Cerebellar nuclear complex (tissue), 1 donor: ENCODE measurements around the gene TMEM179.

Experiments
- DNase-seq, 2 experiments: peaks; one replicate each; lab custom pipeline; 2025; lab: John Stamatoyannopoulos, UW

TMEM179 gene

DNA sequence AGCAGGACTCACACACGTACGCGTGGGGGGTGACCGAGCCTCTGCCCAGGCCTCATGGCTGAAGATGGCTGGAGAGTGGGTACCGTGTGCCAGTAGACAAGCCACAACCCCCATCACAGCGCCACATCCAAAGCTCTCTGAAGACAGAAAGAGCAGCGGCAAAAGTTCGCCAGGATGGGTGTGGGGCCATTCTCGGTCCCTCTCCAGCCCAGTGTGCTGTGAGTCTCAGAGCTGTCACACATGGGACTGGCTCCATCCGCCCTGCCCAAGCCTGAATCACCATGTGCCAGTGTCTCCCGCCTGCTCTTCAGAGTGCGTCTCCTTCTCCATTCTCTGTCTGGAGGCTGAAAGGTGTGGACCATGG is 5.7 kb downstream of the TMEM179 start:
- DNase-seq, result no peak

DNA sequence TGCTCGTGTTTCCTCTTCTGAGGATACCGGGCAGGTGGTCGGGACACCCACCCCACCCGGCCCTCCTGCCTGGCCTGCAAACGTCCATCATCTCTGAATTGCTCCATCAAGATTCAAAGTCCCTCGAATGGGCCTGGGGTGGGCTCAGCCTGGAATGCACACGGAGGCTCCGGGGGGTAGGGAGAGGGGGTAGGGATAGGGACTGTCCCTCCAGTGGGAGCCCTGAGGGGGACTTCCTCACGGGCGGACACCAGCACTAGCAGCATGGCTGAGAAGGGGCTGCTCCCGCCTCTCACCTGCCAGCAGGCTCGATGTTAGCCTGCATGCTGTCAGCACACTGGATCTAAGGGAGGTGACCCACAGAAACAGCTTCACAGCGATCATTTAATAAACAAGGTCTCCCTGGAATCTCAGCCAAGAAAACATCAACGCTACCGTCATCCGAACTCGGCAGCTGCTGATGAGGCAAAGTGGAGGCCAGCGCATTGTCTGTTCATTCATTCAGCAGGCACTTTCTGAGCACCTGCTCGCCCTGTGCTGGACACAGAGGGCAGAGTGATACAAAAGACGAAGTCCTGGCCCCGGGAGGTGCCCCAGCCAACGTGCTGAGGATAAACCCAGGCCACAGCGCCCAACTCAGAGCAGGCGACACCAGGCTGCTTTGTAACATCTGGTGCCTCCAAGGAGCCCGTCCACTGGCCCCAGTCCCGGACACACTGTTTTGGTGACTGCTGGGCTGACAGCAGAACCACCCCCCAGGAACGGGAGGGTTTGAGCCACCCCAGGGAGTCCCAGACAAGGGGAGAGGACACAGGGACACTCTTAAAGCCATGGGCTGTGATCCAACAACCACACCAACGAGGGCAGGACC is 6.3 kb downstream of the TMEM179 start:
- no peak for DNase-seq

DNA sequence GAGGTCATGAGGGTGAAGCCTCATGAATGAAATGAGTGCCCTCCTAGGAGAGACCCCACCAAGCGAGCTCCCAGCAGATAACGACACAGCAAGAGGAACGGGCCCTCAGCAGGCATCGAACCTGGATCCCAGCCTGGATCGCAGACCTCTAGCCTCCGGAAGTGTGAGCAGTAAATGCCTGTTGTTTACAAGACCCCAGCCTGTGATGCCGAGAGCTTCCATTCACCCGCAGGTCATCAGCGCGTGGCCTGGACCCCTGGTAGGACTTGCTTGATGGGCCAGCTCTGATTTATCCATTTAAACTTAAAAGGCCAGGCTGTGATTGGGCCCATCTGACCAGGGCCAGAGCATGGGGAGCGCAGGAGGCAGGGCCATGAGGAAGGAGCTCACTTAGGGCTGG is 7.0 kb downstream of the TMEM179 start:
- DNase-seq, result no peak

DNA sequence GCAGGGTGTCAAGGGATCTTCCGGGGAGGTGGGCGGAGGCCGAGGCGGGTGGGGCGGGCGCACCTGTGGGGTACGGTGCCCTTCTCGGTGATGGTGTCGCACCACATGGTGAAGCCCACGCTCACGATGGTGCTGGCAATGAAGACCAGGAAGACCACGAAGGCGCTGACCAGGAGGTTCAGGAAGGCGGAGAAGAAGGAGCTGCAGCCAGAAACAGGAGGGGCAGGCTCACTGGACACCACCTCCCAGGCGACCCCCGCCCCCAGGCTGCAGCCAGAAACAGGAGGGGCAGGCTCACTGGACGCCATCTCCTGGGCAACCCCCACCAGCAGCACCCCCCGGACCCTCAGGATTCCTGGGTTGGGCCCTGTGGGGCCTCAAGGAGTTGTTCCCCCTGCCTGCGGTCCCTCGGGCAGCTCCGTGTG is 7.6 kb downstream of the TMEM179 start:
- no peak for DNase-seq

DNA sequence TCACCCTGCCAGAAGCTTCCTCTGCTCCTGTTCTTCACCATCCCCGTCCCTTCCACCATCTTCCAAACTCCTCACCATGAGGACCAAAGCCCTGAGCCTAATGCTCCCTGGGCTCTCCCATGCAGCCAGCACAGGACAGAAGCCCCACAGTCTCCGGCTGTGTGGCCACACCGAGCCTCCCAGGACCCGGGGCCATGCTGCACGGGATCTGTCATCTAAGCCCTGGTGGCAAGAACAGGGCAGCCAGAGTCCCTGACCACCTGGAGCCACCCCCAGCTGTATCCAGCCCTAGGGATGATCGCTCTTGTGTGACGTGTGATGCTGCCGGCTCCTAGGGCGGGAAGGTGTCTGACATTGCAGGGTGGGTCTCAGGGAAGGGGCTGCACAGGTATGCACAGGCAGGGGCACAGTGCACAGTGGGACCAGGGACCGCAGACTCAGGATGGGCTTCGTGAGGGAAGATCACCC is 8.1 kb downstream of the TMEM179 start:
- DNase-seq, result no peak

DNA sequence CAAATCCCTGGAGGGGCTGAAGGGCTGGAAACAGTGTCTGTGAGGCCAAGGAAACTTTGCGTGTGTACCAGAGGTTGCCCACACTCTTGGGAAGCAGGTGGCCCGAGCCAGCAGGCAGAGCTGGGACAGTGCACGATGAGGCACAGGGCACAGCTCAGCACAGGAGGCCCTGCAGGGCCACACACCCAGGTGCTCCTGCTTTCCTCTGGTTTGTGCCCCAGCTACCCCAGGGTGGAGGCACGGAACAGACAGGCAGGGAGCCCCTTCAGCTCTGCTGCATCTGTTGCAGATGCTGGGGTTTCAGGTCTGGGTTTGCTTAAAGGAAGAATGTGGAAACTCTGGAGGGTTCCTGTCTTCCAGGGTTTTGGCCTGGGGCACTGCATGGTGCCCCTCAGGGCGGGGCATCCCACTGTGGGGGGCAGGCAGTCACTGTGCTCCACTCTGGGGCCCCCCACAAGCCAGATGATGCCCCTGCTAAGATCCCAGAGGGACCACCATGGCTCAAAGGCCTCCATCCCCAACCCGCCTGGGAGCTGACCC is 8.6 kb downstream of the TMEM179 start:
- no peak for DNase-seq

DNA sequence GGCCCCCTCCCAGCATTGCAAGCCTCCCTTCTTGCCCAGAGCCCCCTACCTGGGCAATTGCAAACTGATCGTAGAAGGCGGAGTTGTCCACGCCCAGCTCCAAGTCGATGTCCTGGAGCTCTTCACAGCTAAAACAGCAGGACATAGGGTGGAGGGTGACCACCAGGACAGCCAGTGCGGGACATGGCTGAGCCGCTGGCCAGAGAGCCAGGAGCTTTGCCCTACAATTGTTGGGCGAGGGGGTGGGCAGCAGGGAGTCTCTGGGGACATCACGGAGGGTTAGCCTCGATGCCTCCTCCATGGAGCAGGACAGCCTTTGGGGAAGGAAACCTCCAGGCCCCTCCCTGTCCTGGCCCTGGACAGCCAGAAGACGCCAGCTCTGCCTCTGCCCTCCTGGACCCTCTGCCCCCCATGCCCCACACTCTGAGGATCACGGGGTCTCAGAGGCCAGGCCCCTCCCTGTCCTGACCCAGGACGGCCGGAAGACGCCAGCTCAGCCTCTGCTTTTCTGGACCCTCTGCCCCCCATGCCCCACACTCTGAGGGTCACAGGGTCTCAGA is 9.4 kb downstream of the TMEM179 start:
- DNase-seq, result no peak

- no peak for DNase-seq
Measured at GRCh38 chr14:104594310-104595046, 10.1 kb downstream of the TMEM179 start.

DNA sequence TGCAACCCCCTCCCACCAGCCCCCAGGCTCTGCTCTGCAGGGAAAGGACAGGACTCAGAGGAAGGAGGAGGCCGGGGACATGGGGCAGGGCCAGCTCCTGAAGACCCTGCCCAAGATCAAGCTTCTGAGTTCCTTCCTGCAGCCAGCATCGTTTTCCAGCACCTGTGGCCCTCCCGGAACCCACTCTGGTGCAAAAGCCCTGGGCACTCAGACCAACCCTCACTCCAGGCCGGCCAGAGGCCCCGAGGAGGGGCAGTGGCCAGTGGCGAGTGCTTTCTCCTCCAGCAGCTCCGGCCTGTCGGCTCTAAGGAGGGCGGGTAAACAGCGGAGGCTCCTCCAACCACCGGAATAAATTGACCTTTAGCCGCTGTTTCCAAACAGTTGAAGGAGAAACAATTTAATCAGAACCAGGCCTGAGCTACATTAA is 10.8 kb downstream of the TMEM179 start:
- DNase-seq, result no peak

- DNase-seq, result no peak
Measured at GRCh38 chr14:104593241-104593701, 11.3 kb downstream of the TMEM179 start.

- no peak for DNase-seq
Measured at GRCh38 chr14:104592785-104593184, 11.8 kb downstream of the TMEM179 start.

DNA sequence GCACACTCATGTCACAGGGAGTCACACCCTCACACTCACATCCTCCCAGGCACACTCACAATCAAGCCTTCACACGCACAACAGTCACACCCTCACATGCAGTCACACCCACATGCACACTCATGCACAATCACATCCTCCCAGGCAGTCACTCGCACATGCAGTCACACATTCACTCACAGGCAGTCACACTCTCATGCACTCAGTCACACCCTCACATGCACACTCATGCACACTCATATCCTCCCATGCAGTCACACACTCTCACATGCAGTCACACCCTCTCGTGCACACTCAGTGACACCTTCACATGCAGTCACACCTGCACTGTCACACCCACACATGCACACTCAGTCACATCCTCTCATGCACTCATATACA is 12.3 kb downstream of the TMEM179 start:
- no peak for DNase-seq

GRCh38 chr14:104591506-104592291 is 12.9 kb downstream of the TMEM179 start:
- no peak for DNase-seq

DNA sequence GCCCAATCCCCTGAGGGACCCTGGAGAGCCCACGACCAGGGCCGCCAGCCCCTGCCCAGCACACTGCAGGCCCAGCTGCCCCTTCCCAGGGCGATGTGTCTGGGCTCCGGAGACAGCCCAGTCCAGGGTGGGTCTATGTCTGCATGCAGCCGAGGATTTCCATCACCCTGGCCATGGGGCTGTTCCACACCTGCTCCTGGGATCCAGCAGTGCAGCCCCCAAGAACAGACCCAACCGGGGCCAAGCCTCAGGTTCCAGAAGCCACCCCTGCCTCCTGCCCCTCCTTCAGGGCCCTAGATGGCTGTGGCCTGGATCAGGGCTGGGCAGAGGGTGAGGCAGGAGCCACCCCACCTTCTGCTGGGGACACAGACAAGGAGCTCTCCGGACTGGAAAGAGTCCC is 13.5 kb downstream of the TMEM179 start:
- DNase-seq, result no peak

DNA sequence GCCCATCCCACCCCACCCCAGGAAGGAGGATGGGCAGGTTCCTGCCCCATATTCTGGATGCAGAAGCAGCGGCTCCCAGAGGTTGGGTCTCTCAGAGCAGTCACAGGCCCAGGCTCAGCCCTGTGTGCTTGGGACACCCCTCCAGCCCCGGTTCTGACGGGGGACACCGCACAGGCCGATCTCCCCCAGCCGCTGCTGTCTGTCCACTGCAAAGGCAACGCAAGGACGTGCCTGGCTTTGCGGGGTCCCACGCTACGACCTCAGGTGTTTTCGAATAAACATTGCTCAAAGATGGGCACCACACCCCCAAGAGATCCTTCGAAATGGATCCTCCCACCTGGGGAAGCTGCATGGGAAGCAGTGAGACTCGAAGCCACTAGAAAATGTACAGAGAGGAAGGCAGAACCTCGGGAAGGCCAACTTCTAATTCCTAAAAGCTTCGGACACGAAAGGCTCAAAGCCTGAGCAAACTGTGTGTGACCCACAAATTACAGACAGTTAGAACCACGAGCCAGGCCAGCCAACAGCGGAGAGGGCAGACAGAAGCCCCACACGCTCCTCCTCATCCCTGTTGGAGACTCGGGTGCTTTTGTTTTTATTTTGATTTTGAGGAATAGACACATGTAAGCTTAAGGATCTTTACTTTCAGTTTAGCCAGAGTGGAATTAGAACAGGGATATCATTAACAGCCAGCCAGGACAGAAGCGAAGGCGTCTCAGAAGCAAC is 14.2 kb downstream of the TMEM179 start:
- DNase-seq, result no peak

DNA sequence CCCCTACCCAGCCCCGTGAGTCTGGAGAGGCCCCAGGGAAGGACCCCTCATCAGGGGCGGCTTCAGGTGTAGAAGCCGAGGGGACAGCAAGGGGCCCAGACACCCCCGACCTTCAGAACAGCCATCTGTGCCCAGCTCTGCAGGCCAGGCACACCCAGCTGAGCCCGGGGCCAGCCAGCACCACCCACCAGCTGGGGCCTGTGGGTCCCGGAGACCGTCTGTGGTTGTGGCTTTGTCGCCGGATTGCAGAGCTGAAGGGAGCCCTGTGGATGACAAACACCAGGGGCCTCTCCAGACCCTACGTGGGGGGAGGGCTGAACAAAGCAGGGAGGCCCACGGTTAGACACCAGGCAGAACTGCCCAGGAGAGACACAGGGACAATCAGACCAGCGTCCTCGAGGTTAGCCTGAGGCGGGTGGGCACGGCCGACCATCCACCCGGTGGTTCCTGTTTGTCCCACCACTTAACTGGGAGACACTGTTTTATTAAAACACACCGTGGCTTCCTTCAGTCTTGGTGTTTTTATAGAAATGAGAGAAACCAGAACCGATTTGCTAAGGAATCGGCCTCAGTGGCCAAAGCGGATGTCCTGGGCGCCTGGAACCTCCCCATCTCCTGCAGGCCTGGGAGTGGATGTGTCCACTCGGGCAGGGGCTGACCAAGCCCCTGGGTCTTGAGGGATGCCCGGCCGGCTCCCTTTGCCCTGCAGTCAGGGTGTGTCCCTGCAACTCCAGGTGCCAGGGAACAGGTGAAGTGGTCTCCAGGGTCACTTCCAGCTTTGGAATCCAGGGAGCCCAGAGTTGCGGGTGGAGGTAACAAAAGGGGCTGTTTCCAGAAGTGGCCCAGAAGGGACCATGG is 15.0 kb downstream of the TMEM179 start:
- DNase-seq, result no peak

- no peak for DNase-seq
Measured at GRCh38 chr14:104588066-104588857, 16.3 kb downstream of the TMEM179 start.

DNA sequence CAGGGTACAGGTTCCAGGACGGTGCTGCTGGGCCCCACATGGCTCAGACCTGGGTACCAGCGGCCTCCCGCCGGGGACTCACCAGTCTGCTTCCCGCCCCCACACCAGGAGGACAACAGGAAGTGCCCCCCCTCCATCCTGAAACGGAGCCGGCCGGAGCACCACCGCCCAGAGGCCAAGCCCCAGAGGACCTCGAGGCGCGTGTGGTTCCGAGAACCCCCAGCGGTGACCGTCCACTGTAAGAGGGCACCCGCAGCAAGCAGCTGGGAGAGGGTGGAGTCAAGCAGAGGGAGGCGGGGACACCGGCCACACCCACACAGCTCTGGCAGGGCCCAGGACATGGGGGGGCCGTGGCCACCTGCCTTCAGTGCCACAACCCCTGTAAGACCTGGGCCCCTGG is 16.9 kb downstream of the TMEM179 start:
- no peak for DNase-seq
